ENCODE data around the gene CAMTA1.

DNA sequence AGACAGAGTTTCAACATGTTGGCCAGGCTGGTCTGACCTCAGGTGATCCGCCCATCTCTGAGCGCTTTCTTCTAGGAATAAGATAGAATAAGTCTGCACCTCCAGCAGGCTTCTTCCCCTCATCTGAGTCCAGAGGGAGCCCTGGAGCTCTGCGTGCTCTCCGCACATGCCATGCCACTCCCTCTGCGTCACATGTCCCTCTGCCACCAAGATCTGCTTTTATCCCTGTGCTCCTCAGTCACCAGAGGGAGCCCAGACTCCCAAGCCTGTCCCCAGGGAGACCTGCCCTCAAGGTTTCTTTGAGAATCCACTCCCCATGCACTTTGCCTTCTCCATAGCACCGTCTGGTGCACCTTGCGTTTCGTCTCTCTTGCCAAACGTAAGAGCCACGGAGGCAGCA, 213.0 kb downstream of the CAMTA1 start:
- TF ChIP-seq, protein P1, sequence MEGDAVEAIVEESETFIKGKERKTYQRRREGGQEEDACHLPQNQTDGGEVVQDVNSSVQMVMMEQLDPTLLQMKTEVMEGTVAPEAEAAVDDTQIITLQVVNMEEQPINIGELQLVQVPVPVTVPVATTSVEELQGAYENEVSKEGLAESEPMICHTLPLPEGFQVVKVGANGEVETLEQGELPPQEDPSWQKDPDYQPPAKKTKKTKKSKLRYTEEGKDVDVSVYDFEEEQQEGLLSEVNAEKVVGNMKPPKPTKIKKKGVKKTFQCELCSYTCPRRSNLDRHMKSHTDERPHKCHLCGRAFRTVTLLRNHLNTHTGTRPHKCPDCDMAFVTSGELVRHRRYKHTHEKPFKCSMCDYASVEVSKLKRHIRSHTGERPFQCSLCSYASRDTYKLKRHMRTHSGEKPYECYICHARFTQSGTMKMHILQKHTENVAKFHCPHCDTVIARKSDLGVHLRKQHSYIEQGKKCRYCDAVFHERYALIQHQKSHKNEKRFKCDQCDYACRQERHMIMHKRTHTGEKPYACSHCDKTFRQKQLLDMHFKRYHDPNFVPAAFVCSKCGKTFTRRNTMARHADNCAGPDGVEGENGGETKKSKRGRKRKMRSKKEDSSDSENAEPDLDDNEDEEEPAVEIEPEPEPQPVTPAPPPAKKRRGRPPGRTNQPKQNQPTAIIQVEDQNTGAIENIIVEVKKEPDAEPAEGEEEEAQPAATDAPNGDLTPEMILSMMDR (IDR thresholded peaks at IDR 0.05; ENCODE audit: insufficient read depth, low read depth, low read length) = no peak
- no peak for TF ChIP-seq EZH2 (IDR thresholded peaks at IDR 0.05; ENCODE audit: insufficient read depth, low read length)

All from astrocyte (in vitro differentiated cells and primary cell).